HepG2 (cell line): ENCODE data around the gene VPS25. TPM values are rescaled to one million over a fixed set of nuclear protein-coding genes. Genes with fewer than 3 reads are reported as not detected.

Experiments
- AKNA ChIP-seq: sonication (generic); formaldehyde crosslinking; IDR thresholded peaks from 2 replicates; pipeline ENCODE4 v1.4.0; 2020; ENCODE audit warnings: missing genetic modification reagents, borderline replicate concordance
- ELF4 ChIP-seq: sonication (generic); formaldehyde crosslinking; IDR thresholded peaks from 2 replicates; pipeline ENCODE4 v1.5.0; 2020; ENCODE audit warnings: missing genetic modification reagents, mild to moderate bottlenecking, moderate library complexity, borderline replicate concordance
- GABPB1 ChIP-seq: IDR thresholded peaks from 2 replicates; pipeline ENCODE4 v1.6.1; 2016; ENCODE audit warnings: mild to moderate bottlenecking, missing genetic modification reagents, moderate library complexity, missing compliant biosample characterization
- GTF2F1 ChIP-seq: fragments of 150-350 bp; IDR thresholded peaks from 2 replicates; pipeline ENCODE4 v1.6.1; 2014; ENCODE audit warnings: low read length
- KDM3A ChIP-seq: IDR thresholded peaks from 2 replicates; pipeline ENCODE4 v1.6.1; 2018; ENCODE audit warnings: low read depth, missing compliant biosample characterization
- PHF8 ChIP-seq: sonication (generic); formaldehyde crosslinking; IDR thresholded peaks from 2 replicates; pipeline ENCODE4 v1.5.0; 2020; ENCODE audit warnings: missing genetic modification reagents
- PLRG1 ChIP-seq: fragments of 450-650 bp; conservative IDR thresholded peaks from 2 replicates; pipeline ENCODE4 v1.6.1; 2016
- POLR2A ChIP-seq, 2 experiments: IDR thresholded peaks; 2 replicates each; pipeline ENCODE4 v1.6.1; 2011; ENCODE audit warnings: low read depth in 2 of 2, low read length in 2 of 2, mild to moderate bottlenecking in 1 of 2, moderate library complexity in 1 of 2; ENCODE audit not compliant: insufficient read depth in 1 of 2
- SALL2 ChIP-seq: sonication (generic); formaldehyde crosslinking; IDR thresholded peaks from 2 replicates; pipeline ENCODE4 v1.8.1; 2023; ENCODE audit warnings: mild to moderate bottlenecking, missing genetic modification reagents, inconsistent platforms
- SRSF1 ChIP-seq: fragments of 200-400 bp; formaldehyde crosslinking; optimal IDR thresholded peaks from 2 replicates; pipeline ENCODE3; 2017; ENCODE audit warnings: mild to moderate bottlenecking, low read depth, low read length, moderate library complexity
- USF2 ChIP-seq, 2 experiments: sonication (generic) in 1 of 2; formaldehyde crosslinking in 1 of 2; IDR thresholded peaks; 2 replicates each; pipeline versions ENCODE4 v1.5.1 to v1.6.1; 2011 to 2020; ENCODE audit warnings: borderline replicate concordance in 1 of 2, low read depth in 1 of 2, low read length in 1 of 2, mild to moderate bottlenecking in 1 of 2, missing genetic modification reagents in 1 of 2, moderate library complexity in 1 of 2
- ZNF546 ChIP-seq: sonication (generic); formaldehyde crosslinking; conservative IDR thresholded peaks from 2 replicates; pipeline ENCODE4 v1.8.1; 2023; ENCODE audit warnings: mild to moderate bottlenecking, missing genetic modification reagents
- polyA plus RNA-seq, 8 experiments: library from polyadenylated mRNA; depleted of rRNA in 3 of 8; stranded (reverse) in 7 of 8; unstranded in 1 of 8; fragments of >200 nt; fragmentation: Illumina TruSeq in 4 of 8; extraction: Trizol in 4 of 8; gene quantifications; 2 replicates each; pipeline versions ENCODE4 v1.2.1 to v1.2.3, GENCODE V29; 2011 to 2016; ENCODE audit warnings: low read depth in 4 of 8, missing spikeins in 1 of 8, mixed read lengths in 1 of 8; ENCODE audit not compliant: insufficient read depth in 1 of 8
- total RNA-seq, 5 experiments: library from RNA; depleted of rRNA; stranded (reverse); fragments of >200 nt; fragmentation: Illumina TruSeq; extraction: Trizol; gene quantifications; 2 replicates each; pipeline ENCODE4 v1.2.3, GENCODE V29; 2016; ENCODE audit warnings: low read depth in 1 of 5
- TF ChIP-seq, protein P1 (sequence below): sonication (generic); formaldehyde crosslinking; IDR thresholded peaks from 2 replicates; pipeline ENCODE4 v1.4.0; 2020; ENCODE audit warnings: mild to moderate bottlenecking, missing genetic modification reagents

VPS25 gene
- total and polyA plus RNA-seq, 2 of the 13 experiments (the other 11 are each of a cell fraction or from before 2014, with no cell fraction given) = 161 to 249 TPM

DNA sequence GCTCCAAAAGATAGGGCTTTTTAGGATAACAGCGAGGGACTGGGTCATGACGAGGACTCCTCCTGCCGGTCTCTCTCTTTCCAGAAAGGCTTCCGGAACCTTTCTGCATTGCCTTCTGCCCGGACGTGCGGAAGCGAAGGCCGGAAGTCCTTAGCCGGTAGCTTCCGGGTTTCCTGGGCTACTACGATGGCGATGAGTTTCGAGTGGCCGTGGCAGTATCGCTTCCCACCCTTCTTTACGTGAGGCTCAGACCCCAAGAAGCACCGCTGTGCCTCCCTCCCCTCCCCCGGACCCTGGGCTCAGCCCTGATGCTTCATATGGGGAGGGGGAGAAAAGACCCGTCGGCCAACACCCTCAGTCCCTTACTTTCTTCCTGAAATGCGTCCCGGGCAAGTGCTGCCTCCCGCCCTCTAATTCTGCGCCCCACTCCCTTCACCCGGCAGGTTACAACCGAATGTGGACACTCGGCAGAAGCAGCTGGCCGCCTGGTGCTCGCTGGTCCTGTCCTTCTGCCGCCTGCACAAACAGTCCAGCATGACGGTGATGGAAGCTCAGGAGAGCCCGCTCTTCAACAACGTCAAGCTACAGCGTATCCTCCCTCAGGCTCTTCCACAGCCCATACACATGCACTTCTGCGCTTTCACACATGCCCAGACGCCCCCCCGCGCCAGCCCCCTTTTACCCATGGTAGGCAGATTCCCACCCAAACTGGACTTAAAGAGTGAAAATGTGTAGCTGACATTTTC lies at the start of gene VPS25 (continued):
- TF ChIP-seq, protein P1, sequence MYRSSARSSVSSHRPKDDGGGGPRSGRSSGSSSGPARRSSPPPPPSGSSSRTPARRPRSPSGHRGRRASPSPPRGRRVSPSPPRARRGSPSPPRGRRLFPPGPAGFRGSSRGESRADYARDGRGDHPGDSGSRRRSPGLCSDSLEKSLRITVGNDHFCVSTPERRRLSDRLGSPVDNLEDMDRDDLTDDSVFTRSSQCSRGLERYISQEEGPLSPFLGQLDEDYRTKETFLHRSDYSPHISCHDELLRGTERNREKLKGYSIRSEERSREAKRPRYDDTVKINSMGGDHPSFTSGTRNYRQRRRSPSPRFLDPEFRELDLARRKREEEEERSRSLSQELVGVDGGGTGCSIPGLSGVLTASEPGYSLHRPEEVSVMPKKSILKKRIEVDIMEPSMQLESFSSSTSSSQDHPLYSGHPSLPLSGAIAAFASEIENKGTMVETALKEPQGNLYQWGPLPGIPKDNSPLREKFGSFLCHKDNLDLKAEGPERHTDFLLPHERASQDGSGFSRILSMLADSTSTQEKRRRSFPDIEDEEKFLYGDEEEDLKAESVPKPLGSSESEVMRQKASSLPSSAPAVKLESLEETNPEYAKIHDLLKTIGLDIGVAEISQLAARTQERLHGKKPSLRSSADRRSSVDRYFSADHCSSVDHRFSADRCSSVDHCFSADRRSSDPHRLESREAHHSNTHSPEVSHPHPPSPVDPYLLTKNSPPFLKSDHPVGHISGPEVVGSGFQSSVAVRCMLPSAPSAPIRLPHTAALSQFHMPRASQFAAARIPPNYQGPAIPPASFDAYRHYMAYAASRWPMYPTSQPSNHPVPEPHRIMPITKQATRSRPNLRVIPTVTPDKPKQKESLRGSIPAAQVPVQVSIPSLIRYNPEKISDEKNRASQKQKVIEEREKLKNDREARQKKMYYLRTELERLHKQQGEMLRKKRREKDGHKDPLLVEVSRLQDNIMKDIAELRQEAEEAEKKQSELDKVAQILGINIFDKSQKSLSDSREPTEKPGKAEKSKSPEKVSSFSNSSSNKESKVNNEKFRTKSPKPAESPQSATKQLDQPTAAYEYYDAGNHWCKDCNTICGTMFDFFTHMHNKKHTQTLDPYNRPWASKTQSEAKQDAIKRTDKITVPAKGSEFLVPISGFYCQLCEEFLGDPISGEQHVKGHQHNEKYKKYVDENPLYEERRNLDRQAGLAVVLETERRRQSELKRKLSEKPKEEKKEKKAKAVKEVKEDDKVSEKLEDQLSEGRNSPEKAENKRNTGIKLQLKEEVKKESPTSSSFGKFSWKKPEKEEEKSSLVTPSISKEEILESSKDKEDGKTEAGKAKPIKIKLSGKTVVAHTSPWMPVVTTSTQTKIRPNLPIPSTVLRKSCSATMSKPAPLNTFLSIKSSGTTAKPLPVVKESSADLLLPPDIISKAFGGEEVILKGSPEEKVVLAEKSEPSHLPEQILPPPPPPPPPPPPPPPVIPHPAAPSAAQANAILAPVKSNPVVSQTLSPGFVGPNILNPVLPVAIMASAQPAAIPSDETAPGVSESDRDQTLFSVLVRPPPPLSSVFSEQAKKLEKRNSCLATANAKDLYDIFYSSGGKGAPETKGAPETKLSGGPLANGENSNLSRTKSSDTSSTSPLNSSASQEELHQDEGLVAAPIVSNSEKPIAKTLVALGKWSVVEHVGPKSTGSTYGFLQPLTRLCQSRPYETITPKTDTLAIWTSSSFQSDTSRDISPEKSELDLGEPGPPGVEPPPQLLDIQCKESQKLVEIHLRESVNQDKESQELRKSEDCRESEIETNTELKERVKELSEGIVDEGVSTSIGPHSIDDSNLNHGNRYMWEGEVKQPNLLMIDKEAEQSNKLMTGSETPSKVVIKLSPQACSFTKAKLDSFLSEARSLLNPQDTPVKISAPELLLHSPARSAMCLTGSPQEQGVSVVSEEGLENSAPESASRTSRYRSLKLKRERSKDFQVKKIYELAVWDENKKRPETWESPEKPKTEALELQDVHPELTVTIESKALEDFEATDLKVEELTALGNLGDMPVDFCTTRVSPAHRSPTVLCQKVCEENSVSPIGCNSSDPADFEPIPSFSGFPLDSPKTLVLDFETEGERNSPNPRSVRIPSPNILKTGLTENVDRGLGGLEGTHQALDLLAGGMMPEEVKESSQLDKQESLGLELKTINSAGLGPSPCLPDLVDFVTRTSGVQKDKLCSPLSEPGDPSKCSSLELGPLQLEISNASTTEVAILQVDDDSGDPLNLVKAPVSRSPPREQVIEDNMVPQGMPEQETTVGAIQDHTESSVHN = 0 out of 2 replicates have a peak, but pooled peaks have one; percentile 68
- TF ChIP-seq USF2 (IDR thresholded peaks at IDR 0.05; ENCODE audit: low read depth, low read length) = no peak
- 0 out of 2 replicates have a peak, but pooled peaks have one; percentile 9 for TF ChIP-seq USF2 (CRISPR knock-in tag; IDR thresholded peaks at IDR 0.05; ENCODE audit: borderline replicate concordance)
- TF ChIP-seq SRSF1 = peak; percentile 96
- peak; percentile 99 for TF ChIP-seq GABPB1 (CRISPR knock-in tag)
- TF ChIP-seq PLRG1 = no peak
- TF ChIP-seq PHF8 = peak; percentile 87
- TF ChIP-seq POLR2A (IDR thresholded peaks at IDR 0.05; ENCODE audit: insufficient read depth in 1 of 2, low read depth in 2 of 2, low read length in 2 of 2) = peak; percentile 95 to 96
- TF ChIP-seq AKNA (CRISPR knock-in tag) = 0 out of 2 replicates have a peak, but pooled peaks have one; percentile 66
- peak; percentile 82; the same call in 1 of the 2 replicates for TF ChIP-seq GTF2F1
- peak; percentile 99 for TF ChIP-seq ELF4
- peak; percentile 84 for TF ChIP-seq SALL2 (CRISPR knock-in tag)
- 0 out of 2 replicates have a peak, but pooled peaks have one; percentile 57 for TF ChIP-seq ZNF546 (CRISPR knock-in tag)
- peak; percentile 85; the same call in 1 of the 2 replicates for TF ChIP-seq KDM3A (CRISPR knock-in tag)
